Measurements from ENCODE around the gene KCP. TPM values are rescaled to one million over a fixed set of nuclear protein-coding genes. Genes with fewer than 3 reads are reported as not detected.

KCP gene
- total and polyA plus RNA-seq, 10 of the 15 experiments (the other 5 are each of a cell fraction or from before 2014, with no cell fraction given) = 0.05 to 7.8 (median 2.5) TPM

- TF ChIP-seq CHD4 (IDR thresholded peaks at IDR 0.05) (no peak), ELK1 (IDR thresholded peaks at IDR 0.05; ENCODE audit: low read depth, low read length) (no peak), ESRRA (IDR thresholded peaks at IDR 0.05; ENCODE audit: low read length) (no peak), SP1 (IDR thresholded peaks at IDR 0.05; ENCODE audit: low read depth, low read length) (no peak), SUZ12 (IDR thresholded peaks at IDR 0.05; ENCODE audit: unreplicated experiment) (no peak), BHLHE40 (IDR thresholded peaks at IDR 0.05; ENCODE audit: borderline replicate concordance in 1 of 2, low read depth in 2 of 2, low read length in 1 of 2) (no peak)
Observed at GRCh38 chr7:128877756-128878120, 32.8 kb downstream of the KCP start (continued).

GRCh38 chr7:128876978-128877755, 33.3 kb downstream of the KCP start:
- no peaks in the 10 kb centered on the region for H3K9me3 ChIP-seq (replicated peaks; ENCODE audit: control insufficient read depth, insufficient read depth, low read length)
- no peak overlapping the region for H3K4me2 ChIP-seq (ENCODE audit: control insufficient read depth, insufficient read depth)
- intact Hi-C loops (cut with micrococcal nuclease; ENCODE audit: unreplicated experiment) (no loop called here), in situ Hi-C loops (cut with MboI) (no loop called here)
- H3K9ac ChIP-seq (ENCODE audit: control insufficient read depth, insufficient read depth, low read length) = no peak overlapping the region
- ChIA-PET RAD21 (ENCODE audit: unreplicated experiment) (no interaction called here), POLR2A (no interaction called here), CTCF (interaction anchor here (2.0 kb wide), 1 partner anchor 14 kb away, joined by 5 read pairs; the partner anchor contains the start of gene ATP6V1F), SMC1A (ENCODE audit: uncharacterized antibody, unreplicated experiment) (no interaction called here)
- no peak overlapping the region for H3K4me3 ChIP-seq
- no peak for ATAC-seq
- no peak for DNase-seq (ENCODE audit: low read depth, low spot score)
- no TSS peak for BruUV-seq (replicated peaks)
- no peaks in the 10 kb centered on the region for H3K79me2 ChIP-seq (ENCODE audit: control insufficient read depth, insufficient read depth, low read length)
- no peak for FAIRE-seq
- TF ChIP-seq MTA3 (IDR thresholded peaks at IDR 0.05; ENCODE audit: borderline replicate concordance, low read length) = no peak
- no peak for TF ChIP-seq BHLHE40 (IDR thresholded peaks at IDR 0.05; ENCODE audit: borderline replicate concordance in 1 of 2, low read depth in 2 of 2, low read length in 1 of 2)
- no peak for TF ChIP-seq ASH2L (IDR thresholded peaks at IDR 0.05; ENCODE audit: borderline replicate concordance, low read depth)
- TF ChIP-seq MYC (IDR thresholded peaks at IDR 0.05; ENCODE audit: insufficient read depth, insufficient read length, insufficient replicate concordance, low read length, severe bottlenecking) = no peak
- TF ChIP-seq STAT3 (IDR thresholded peaks at IDR 0.05; ENCODE audit: low read depth, low read length) = no peak
- TF ChIP-seq CHD2 (IDR thresholded peaks at IDR 0.05; ENCODE audit: borderline replicate concordance, low read depth, low read length) = no peak
- no peak for TF ChIP-seq FOS (IDR thresholded peaks at IDR 0.05; ENCODE audit: borderline replicate concordance, extremely low read depth, insufficient read length)
- TF ChIP-seq BCL3 (IDR thresholded peaks at IDR 0.05; ENCODE audit: borderline replicate concordance, insufficient read depth, low read depth, low read length, poor library complexity, severe bottlenecking) = no peak
- no peak for TF ChIP-seq HCFC1 (IDR thresholded peaks at IDR 0.05; ENCODE audit: low read length)
- no peak for TF ChIP-seq SIN3A (IDR thresholded peaks at IDR 0.05; ENCODE audit: low read depth, low read length)
- no peak for TF ChIP-seq ELK1 (IDR thresholded peaks at IDR 0.05; ENCODE audit: low read depth, low read length)
- no peak for TF ChIP-seq LARP7 (IDR thresholded peaks at IDR 0.05)
- no peak for TF ChIP-seq ATF7 (IDR thresholded peaks at IDR 0.05; ENCODE audit: low read depth)
- H4K20me1 ChIP-seq (ENCODE audit: control insufficient read depth, insufficient read depth) = no peaks in the 10 kb centered on the region
- 86% methylated on average over 32 of the region's 32 CpGs for WGBS (ENCODE audit: insufficient coverage, insufficient replicate concordance, low lambda C conversion rate, missing lambda C conversion rate)
- H3K36me3 ChIP-seq (ENCODE audit: control insufficient read depth in 2 of 2, insufficient read depth in 2 of 2, low read length in 1 of 2) = no peaks in the 10 kb centered on the region
- H3K27ac ChIP-seq (ENCODE audit: control insufficient read depth, insufficient read depth) = no peak overlapping the region
- no peaks in the 10 kb centered on the region for H3K27me3 ChIP-seq (replicated peaks in 1 of 2; ENCODE audit: control insufficient read depth in 2 of 2, insufficient read depth in 2 of 2, low read length in 1 of 2)
- no peaks in the 10 kb centered on the region for H3K4me1 ChIP-seq (ENCODE audit: control insufficient read depth, insufficient read depth, low read length)
- no peak overlapping the region for H2AFZ ChIP-seq (ENCODE audit: control insufficient read depth, low read depth, low read length)

All from GM12878 (cell line).